GM13977 (cell line): ENCODE results near the gene KIAA1671.
A peak's percentile ranks its signal among the peaks of the same experiment; 100 is the strongest.
"Not testable (repeated sequence)": the region's sequence is repeated elsewhere in the genome, so short reads cannot be mapped to it uniquely, and the experiment has no call there.

ENCODE experiments used
- DNase-seq: peaks from one replicate; pipeline ENCODE4 v3.0.0; 2012; ENCODE audit warnings: low spot score
- CTCF ChIP-seq: IDR thresholded peaks from 2 replicates; pipeline ENCODE4 v1.5.1; 2012; ENCODE audit warnings: mild to moderate bottlenecking, control low read depth; ENCODE audit not compliant: insufficient read depth; ENCODE audit errors: extremely low read depth, missing control alignments
- in situ Hi-C: fragments of 300-500 bp; cut with MboI; formaldehyde crosslinking; loops from one replicate; pipeline ENCODE4 v1.12.0; 2022; ENCODE audit warnings: low sequenced_read_pairs, low pct_unique_long_range_greater_than_20kb, mixed read lengths, inconsistent platforms; ENCODE audit not compliant: unreplicated experiment

Gene KIAA1671

GRCh38 chr22:25199731-25200520, 247.4 kb downstream of the KIAA1671 start, which contains the start of gene CRYBB3:
CRYBB3 (plus strand) TSS chr22:25199858; CDS start chr22:25201397, 1,539 bp downstream.
- no peak for DNase-seq
- in situ Hi-C loops = no loop called here
- no peak for TF ChIP-seq CTCF

- TF ChIP-seq CTCF = no peak
- in situ Hi-C loops = no loop called here
- no peak for DNase-seq
Observed at GRCh38 chr22:25200967-25201366, 248.5 kb downstream of the KIAA1671 start.

GRCh38 chr22:25201557-25202273, 249.2 kb downstream of the KIAA1671 start:
- in situ Hi-C loops = no loop called here
- no peak for TF ChIP-seq CTCF
- DNase-seq = no peak

- peak; percentile 91 for TF ChIP-seq CTCF
- DNase-seq = peak; percentile 83
- in situ Hi-C loops = no loop called here
Observed at GRCh38 chr22:25202290-25202921, 249.9 kb downstream of the KIAA1671 start.

GRCh38 chr22:25203082-25203481, 250.6 kb downstream of the KIAA1671 start:
- TF ChIP-seq CTCF = no peak
- no peak for DNase-seq
- in situ Hi-C loops = no loop called here

GRCh38 chr22:25204547-25204946, 252.0 kb downstream of the KIAA1671 start:
- in situ Hi-C loops, DNase-seq: not testable (repeated sequence)
